AG20443 (cell line): ENCODE measurements around the gene WASF2.
"Not testable (repeated sequence)": the region's sequence is repeated elsewhere in the genome, so short reads cannot be mapped to it uniquely, and the experiment has no call there.

Experiments
- DNase-seq: peaks from one replicate; pipeline ENCODE4 v3.0.0; 2012; ENCODE audit warnings: low spot score, mixed read lengths

Gene WASF2, protein sequence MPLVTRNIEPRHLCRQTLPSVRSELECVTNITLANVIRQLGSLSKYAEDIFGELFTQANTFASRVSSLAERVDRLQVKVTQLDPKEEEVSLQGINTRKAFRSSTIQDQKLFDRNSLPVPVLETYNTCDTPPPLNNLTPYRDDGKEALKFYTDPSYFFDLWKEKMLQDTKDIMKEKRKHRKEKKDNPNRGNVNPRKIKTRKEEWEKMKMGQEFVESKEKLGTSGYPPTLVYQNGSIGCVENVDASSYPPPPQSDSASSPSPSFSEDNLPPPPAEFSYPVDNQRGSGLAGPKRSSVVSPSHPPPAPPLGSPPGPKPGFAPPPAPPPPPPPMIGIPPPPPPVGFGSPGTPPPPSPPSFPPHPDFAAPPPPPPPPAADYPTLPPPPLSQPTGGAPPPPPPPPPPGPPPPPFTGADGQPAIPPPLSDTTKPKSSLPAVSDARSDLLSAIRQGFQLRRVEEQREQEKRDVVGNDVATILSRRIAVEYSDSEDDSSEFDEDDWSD

DNA sequence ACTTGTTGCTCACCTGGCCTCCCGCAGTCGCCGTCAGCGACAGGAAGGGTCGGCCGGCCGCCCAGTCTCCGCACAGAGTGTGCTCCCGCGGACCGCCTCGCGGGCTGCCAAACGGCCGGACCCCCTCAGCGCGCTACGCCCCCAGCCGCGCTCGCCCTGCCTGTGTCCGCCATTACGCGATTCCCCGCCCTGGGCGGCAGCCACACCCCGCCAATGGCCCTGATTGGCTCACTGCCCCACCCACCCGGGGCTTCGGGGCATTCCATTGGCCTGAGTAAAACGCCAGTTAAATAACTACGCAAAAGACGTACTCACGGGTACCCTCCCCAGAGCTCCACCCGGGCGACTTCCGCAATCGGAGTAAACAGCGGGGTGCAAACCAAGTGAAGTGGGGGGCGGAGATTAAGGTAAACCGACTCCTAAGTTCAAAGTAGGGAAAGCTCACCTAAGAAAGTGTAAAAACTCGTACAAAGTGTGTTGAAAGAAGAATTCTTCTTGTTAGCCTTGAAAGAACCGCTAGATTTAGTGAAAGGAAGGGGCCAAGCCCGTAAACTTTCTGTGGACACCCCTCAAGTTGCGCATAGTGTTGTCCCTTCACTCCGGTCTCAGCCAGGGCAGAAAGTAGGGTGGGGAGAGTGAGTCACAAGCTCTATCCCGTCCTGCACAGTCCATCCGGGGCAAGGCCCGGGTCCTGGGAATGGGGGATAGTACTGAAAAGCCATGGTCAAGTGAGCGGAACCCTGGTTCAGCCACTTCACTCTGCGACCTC lies at the start of gene WASF2:
Gene WASF2, minus strand, starts transcription at position 195 of the 769 bp plus-strand sequence. CDS start 61,277 bp downstream, outside the sequence.
- peak; percentile 95 for DNase-seq

DNA sequence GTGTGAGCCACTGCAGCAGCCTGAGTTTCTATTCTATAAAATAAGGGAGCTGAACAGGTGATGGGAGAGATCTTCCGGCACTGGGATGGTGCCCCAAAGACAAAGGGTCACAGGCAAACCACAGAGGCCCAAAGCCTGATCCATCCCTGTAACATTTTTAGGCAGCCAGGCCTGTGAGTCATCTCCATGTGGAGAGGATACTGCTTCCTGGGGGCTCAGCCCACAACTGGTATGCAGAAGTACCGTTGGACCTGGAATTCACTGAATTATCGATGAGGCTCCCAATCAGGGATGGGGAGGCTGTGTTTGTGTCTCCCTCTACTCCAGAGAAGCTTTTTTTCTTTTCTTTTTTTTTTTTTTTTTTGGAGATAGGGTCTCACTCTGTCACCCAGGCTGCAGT lies 48.8 kb upstream of the WASF2 start:
- DNase-seq, result peak; percentile 71

- not testable (repeated sequence) for DNase-seq
These were observed 48.3 kb upstream of the WASF2 start for GRCh38 chr1:27538305-27538676.

- peak; percentile 88 for DNase-seq
These were observed 46.8 kb upstream of the WASF2 start for GRCh38 chr1:27536767-27537166.

GRCh38 chr1:27536010-27536757 lies 46.2 kb upstream of the WASF2 start:
- DNase-seq, result no peak

DNA sequence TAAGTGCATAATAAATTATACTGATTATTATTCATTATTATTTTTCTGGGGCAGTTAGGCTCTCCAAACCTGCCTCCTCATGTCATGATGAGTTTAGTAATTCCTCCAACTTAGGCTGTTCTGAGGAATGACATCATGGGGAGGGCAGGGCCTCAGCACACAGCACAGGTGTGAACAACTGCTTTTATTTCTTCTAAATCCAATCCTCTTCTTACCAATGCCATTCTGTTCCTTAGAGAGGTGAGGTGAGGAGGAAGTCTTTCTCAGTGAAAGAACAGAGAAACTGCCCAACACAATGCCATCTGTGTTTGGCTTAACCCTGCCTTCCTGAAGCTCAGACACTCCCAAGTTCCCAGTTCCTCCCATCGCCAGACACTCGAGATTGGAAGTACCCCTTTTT lies 45.4 kb upstream of the WASF2 start:
- DNase-seq, result no peak

DNA sequence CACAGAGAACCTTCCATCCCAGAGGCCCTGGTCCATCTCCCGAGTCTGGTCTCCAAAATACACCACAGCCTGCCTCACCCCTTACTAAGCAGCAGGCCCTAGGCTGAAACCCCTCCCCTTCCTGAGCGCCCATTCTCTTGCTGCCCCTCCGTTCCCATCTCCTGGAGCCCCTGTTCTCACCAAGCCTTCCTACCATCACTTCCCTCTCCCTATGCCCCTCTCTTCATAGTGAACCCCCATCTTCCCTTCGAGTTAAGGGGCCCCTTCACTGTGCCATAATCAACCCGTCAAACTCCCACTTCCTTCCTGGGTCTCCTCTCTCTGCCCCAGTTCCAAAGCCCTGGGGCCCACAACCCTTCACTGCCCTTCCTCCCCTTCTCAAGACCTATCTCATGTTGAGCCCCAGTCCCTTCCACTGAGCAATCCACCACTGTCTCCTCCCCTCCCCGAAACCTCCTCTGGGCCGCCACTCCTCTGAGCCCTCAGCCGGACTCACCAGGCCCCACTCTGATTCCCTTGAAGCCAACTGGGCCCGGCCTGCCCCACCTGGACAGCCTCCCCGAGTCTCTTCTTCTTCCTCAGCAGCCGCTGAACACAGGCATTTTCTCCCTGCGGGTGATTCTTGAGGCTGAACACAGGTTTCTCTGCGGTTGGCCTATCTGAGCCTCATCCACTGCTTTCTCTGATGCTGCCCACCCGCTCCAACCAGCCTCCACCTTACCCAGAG lies 42.2 kb upstream of the WASF2 start:
- no peak for DNase-seq

DNA sequence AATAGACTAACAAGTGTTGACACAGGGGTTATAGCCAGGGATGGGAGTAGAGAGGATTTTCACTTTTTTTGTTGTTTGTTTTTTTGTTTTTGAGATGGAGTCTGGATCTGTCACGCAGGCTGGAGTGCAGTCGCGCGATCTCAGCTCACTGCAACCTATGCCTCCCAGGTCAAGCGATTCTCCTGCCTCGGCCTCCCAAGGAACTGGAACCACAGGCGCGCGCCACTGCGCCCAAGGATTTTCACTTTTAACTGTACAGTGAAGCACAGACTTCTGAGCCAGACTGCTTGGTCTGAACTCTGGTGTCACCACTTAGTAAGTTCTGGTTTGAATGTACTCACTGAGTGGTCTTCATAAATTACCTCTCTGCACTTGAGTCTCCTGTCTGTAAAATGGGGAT lies 40.2 kb upstream of the WASF2 start:
- no peak for DNase-seq

- DNase-seq, result no peak
These were observed 39.7 kb upstream of the WASF2 start for GRCh38 chr1:27529704-27530018.

GRCh38 chr1:27528818-27529703 lies 39.1 kb upstream of the WASF2 start:
- peak; percentile 78 for DNase-seq

GRCh38 chr1:27527890-27528817 lies 38.2 kb upstream of the WASF2 start:
- DNase-seq, result no peak

DNA sequence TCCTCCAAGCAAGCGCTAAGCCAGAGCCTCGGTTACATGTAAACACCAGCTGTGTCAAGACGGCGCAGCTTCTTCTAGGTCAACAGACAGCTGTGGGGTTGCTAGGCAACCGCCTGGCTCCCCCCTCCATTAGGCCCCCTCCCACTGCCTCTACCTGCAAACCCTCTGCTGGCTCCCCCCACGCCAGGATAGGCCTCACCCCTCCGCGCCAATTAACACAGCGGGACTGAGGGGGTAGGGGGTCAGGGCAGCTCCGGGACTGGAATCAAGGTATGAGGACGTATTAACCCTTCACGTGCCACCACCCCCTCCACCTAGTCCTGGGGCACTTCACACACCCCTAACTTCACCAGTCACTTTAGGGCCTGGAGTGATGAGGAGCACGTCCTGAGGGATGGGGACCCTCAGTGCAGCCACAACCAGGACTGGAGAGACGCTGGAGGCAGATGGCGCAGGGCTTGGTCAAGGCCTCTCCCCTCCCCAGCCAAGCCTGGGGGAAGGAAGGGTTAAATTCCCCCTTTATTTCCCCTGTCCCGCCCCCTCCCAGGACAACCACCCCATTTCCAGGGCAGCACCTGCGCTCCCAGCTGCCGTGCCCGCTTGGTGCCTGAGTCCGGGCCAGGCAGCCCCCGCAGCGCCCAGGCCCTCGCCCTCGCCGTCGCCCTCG lies 37.4 kb upstream of the WASF2 start:
- no peak for DNase-seq

- no peak for DNase-seq
These were observed 36.7 kb upstream of the WASF2 start for GRCh38 chr1:27526569-27527222.

DNA sequence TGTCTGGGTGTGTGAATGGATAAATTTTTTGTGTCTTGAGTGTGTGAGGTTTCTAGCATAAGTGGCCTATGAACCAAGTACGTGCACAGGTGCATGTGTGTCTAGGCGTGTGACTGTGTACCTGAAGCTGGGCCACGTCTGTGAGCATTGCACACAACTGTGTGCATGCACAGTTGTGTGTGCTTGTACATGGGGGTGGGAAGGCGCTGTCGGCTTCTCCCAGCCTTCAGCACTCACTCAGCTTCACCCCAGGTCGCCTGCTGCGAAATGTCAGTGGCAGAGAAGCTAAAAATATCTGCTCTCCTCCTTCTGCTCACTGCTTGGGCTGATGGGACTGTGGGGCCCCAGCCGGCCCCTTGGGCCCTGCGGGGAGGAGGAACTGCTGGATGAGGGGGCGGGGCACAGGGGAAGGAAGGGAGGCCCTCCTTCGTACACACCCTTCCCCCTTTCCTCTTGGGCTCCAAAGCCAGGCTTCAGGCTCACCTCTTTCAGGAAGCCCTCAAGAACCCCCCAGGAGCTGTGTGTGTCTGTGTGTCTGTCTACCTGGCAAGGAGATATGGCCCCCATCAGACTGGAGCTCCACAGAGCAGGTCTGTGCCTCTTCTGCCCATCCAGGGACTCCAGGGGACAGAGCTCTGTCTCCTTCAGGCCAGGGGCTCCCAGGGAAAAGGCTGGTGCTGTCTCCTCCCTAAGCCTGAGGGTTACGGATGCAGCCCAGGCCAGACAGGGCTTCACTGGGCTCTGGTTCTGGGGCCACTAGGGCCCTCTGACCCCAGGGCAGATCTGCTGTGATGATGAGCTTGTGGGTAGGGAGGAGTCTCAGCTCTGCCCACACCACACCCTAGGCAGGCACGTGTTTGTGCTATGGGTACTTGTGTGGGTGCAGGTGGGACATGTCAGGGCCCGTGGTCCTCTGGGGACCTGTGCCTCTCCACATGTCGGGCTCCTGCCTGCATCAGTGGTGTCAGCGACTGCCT lies 35.6 kb upstream of the WASF2 start:
- DNase-seq, result no peak

- no peak for DNase-seq
These were observed 33.5 kb upstream of the WASF2 start for GRCh38 chr1:27523337-27524020.

DNA sequence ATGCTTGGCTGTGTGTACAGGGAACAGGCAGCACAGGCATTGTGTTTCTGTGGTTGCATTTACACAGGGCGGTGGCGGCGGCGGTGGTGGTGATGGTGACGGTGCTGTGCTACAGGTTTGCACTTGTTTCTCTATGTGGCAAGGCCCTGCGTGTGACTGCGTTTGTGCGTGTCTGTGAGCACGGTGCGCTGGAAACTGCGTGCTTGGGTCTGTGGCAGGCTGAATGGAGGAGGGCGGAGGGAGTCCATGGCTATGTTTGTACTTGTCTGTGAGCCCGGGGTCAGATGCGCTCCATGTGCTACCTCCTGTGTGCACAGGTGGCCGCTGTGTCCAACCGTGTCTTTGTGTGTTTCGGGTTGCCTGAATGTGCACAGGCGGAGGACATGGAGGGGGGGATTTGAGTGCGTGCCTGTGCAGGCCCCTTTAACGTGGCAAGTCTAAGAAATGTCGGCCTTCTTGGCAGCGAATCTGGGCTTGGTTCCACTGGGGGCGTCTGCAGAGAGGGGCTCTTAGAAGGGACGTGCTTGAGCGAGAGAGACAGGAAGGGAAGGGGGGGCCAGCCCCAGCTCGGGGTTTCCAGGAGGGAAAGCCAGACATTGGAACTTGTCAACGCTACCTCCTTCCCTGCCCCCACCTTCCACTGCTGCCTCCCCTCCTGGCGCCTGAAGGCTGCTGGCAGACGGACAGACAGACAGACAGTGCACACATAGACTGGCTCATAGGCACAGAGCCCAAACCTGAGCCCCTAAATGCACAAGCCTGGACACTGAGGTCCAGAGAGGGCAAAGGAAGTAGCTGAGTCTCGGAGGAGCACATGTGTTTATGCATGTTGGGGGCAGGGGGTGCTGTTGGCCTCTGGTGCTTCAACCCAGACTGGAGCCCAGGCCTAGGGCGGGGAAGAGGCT lies 32.7 kb upstream of the WASF2 start:
- no peak for DNase-seq
